Activated CD4-positive, CD25-positive, alpha-beta regulatory T cell treated with anti-CD3 and anti-CD28 coated beads, Interleukin-2, amount 50 U/mL, for 72 hours (primary cell): Measurements from ENCODE around the gene ULK2.

Experiments
- DNase-seq: peaks from one replicate; pipeline ENCODE4 v3.0.0; 2021

The ULK2 gene

GRCh38 chr17:19724501-19725420 lies 143.0 kb downstream of the ULK2 start:
- DNase-seq, result peak; percentile 70

GRCh38 chr17:19723964-19724363 lies 143.8 kb downstream of the ULK2 start:
- DNase-seq, result no peak
